Ovary (tissue), 9 donors: ENCODE measurements around the gene AP3S2. TPM values are rescaled to one million over a fixed set of nuclear protein-coding genes. Genes with fewer than 3 reads are reported as not detected.
"Not testable (repeated sequence)": the region's sequence is repeated elsewhere in the genome, so short reads cannot be mapped to it uniquely, and the experiment has no call there.

Source experiments
- DNase-seq, 5 donors: peaks; one replicate each; pipeline ENCODE4 v3.0.0-alpha.2; 2019 to 2020
- H3K27ac ChIP-seq, 2 donors: fragments of 200-600 bp; one replicate each; pipeline versions ENCODE4 v1.5.1 to v1.8.0; 2019 to 2022
- H3K27me3 ChIP-seq: fragments of 200-600 bp; one replicate; pipeline ENCODE4 v1.8.0; 2022
- H3K36me3 ChIP-seq: fragments of 200-600 bp; sonication (generic); one replicate; pipeline ENCODE4 v1.5.1; 2019
- H3K4me1 ChIP-seq: one replicate; pipeline ENCODE4 v1.8.1; 2013; ENCODE audit warnings: mild to moderate bottlenecking, moderate library complexity; ENCODE audit not compliant: insufficient read depth
- H3K4me3 ChIP-seq: fragments of 200-600 bp; sonication (generic); one replicate; pipeline ENCODE4 v1.5.1; 2017
- H3K9me3 ChIP-seq, 2 donors: fragments of 200-600 bp in 1 of 2; sonication (generic) in 1 of 2; one replicate each; pipeline versions ENCODE4 v1.5.1 to v1.8.1; 2013 to 2019; ENCODE audit warnings: mild to moderate bottlenecking in 1 of 2, moderate library complexity in 1 of 2
- EP300 ChIP-seq: sonication (generic); formaldehyde crosslinking; IDR thresholded peaks from one replicate; pipeline ENCODE4 v1.6.1; 2017; ENCODE audit warnings: antibody characterized with exemption
- POLR2A ChIP-seq: fragments of 450-650 bp; IDR thresholded peaks from one replicate; pipeline ENCODE4 v1.6.1; 2017; ENCODE audit warnings: antibody characterized with exemption, mild to moderate bottlenecking, moderate library complexity
- WGBS, 3 donors: extraction: QIAGEN DNeasy Blood & Tissue Kit in 1 of 3; methylation state at CpG; one replicate each; pipeline versions ENCODE4 v1.1.5 to v1.1.7; 2013 to 2017; 5-methylcytosine and 5-hydroxymethylcytosine counted together
- intact Hi-C, 4 donors: fragments of 100-400 bp; cut with DNase I; formaldehyde crosslinking; loops; one replicate each; pipeline versions ENCODE4 v1.11.0 to v1.15.1; 2022 to 2023
- polyA plus RNA-seq, 2 donors: library from polyadenylated mRNA; stranded (reverse); fragments of 200-250 nt in 1 of 2; fragments of 350-450 nt in 1 of 2; fragmentation: Illumina TruSeq in 1 of 2; extraction: RNeasy Lipid Tissue Mini Kit (QIAGEN cat#74804) in 1 of 2; gene quantifications; one replicate each; pipeline ENCODE4 v1.2.3, GENCODE V29; 2013 to 2014
- total RNA-seq, 7 donors: library from RNA; depleted of rRNA in 2 of 7; stranded (reverse); fragments of >200 nt in 2 of 7; fragmentation: NEBNext Ultra II Directional in 3 of 7; extraction: Animal tissue kit (Norgen Biotek cat#: 25700) in 3 of 7; gene quantifications; one replicate each; pipeline versions ENCODE4 v1.1.0 to v1.2.4, GENCODE V29; 2016 to 2023
- TF ChIP-seq, protein P1 (sequence below), 3 donors: fragments of 450-650 bp in 2 of 3; fragments of 200-600 bp in 1 of 3; IDR thresholded peaks; one replicate each; pipeline versions ENCODE4 v1.5.1 to v1.8.0; 2016 to 2022; ENCODE audit warnings: antibody characterized with exemption in 3 of 3, mild to moderate bottlenecking in 1 of 3
- donor health status: DM: no; HTN: no; CAD: no; lungs with moderate emphysema.
- donor health status: DM: no; HTN: no; CAD: no.
- donor health status: Bipolar disorder and iron deficiency.
- donor health status: DM: yes; HTN: yes; CAD: no.
- donor health status: DM: no; HTN: no; CAD: no.
- donor health status: DM: yes; HTN: yes; CAD: no.

The AP3S2 gene
- total and polyA plus RNA-seq, 9 donors: 15.3 to 57.1 (median 30.7) TPM

DNA sequence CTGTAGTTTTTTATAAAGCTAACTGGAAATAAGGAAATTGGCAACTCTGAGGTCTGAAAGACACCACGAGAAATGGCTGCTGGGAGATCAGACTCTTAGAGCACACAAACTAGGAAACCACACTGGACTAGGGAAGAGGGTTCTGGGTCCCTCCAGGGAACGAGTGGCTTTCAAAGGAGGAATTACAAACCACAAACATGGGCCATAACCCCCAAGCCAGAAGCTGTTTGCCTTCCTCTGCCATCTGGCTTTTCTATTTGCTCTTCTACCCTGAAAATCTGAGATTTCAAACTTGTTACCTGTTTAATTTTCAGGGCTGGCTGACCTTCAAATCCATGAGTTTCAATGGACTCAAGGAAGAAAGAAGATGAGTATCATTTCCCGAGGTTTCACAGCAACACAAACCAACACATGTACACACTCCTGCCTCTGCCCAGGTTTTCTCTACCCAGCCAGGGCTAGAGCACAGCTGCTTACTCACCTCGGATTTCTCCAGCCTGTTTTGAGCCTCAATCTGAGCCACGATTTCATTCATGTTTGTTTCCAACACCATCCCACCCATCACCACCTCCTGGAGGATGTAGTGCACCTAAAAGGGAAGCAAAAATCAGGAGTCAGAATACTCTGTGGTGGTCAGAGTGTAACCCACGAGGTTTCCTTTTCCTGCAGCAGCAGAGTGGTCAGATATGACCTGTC lies 56.5 kb downstream of the AP3S2 start:
- no peak overlapping the region for H3K27ac ChIP-seq
- no peaks in the 10 kb centered on the region for H3K4me1 ChIP-seq
- no peaks in the 10 kb centered on the region for H3K9me3 ChIP-seq
- 43 to 63% (median 62%) methylated on average over 6 of the region's 6 CpGs for WGBS, 3 donors
- no peak overlapping the region for H3K4me3 ChIP-seq
- intact Hi-C loops: no loop called here
- no peak for DNase-seq
- H3K36me3 ChIP-seq: no peaks in the 10 kb centered on the region
- H3K27me3 ChIP-seq: no peaks in the 10 kb centered on the region
- no peak for TF ChIP-seq POLR2A

- intact Hi-C loops: no loop called here
Observed at GRCh38 chr15:89836267-89837133, 57.3 kb downstream of the AP3S2 start.

GRCh38 chr15:89835176-89835564 lies 58.6 kb downstream of the AP3S2 start:
- Histone ChIP-seq H3K4me1 (no peaks in the 10 kb centered on the region), H3K27me3 (no peaks in the 10 kb centered on the region), H3K36me3 (no peaks in the 10 kb centered on the region), H3K27ac (no peak overlapping the region), H3K9me3 (no peaks in the 10 kb centered on the region), H3K4me3 (no peak overlapping the region)
- TF ChIP-seq EP300 (no peak), POLR2A (no peak)
- TF ChIP-seq, protein P1, sequence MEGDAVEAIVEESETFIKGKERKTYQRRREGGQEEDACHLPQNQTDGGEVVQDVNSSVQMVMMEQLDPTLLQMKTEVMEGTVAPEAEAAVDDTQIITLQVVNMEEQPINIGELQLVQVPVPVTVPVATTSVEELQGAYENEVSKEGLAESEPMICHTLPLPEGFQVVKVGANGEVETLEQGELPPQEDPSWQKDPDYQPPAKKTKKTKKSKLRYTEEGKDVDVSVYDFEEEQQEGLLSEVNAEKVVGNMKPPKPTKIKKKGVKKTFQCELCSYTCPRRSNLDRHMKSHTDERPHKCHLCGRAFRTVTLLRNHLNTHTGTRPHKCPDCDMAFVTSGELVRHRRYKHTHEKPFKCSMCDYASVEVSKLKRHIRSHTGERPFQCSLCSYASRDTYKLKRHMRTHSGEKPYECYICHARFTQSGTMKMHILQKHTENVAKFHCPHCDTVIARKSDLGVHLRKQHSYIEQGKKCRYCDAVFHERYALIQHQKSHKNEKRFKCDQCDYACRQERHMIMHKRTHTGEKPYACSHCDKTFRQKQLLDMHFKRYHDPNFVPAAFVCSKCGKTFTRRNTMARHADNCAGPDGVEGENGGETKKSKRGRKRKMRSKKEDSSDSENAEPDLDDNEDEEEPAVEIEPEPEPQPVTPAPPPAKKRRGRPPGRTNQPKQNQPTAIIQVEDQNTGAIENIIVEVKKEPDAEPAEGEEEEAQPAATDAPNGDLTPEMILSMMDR (IDR thresholded peaks at IDR 0.05): no peak
- WGBS, 3 donors: 88 to 94% (median 90%) methylated on average over 5 of the region's 5 CpGs
- DNase-seq: no peak
- intact Hi-C loops: no loop called here

More at GRCh38 chr15:89836267-89837133, 57.3 kb downstream of the AP3S2 start:
- no peaks in the 10 kb centered on the region for H3K9me3 ChIP-seq
- no peak for TF ChIP-seq EP300
- TF ChIP-seq, protein P1 (IDR thresholded peaks at IDR 0.05): no peak
- no peak for TF ChIP-seq POLR2A
- no peak overlapping the region for H3K4me3 ChIP-seq
- H3K4me1 ChIP-seq: no peaks in the 10 kb centered on the region
- H3K27ac ChIP-seq: no peak overlapping the region
- no peaks in the 10 kb centered on the region for H3K27me3 ChIP-seq
- WGBS, 3 donors: 39 to 64% (median 43%) methylated on average over 11 of the region's 11 CpGs
- no peaks in the 10 kb centered on the region for H3K36me3 ChIP-seq
- DNase-seq: no peak

GRCh38 chr15:89834465-89835175 lies 59.2 kb downstream of the AP3S2 start:
- DNase-seq, H3K4me1 ChIP-seq, H3K27ac ChIP-seq, H3K4me3 ChIP-seq, intact Hi-C loops, H3K27me3 ChIP-seq, H3K9me3 ChIP-seq, H3K36me3 ChIP-seq: not testable (repeated sequence)
- WGBS, 3 donors: 95 to 96% (median 95%) methylated on average over 9 of the region's 9 CpGs

GRCh38 chr15:89833966-89834365 lies 59.8 kb downstream of the AP3S2 start:
- no peaks in the 10 kb centered on the region for H3K36me3 ChIP-seq
- no peaks in the 10 kb centered on the region for H3K27me3 ChIP-seq
- intact Hi-C loops: no loop called here
- no peak for DNase-seq
- no peak overlapping the region for H3K27ac ChIP-seq
- no peak for TF ChIP-seq POLR2A
- H3K4me1 ChIP-seq: no peaks in the 10 kb centered on the region
- H3K4me3 ChIP-seq: no peak overlapping the region
- 96 to 97% (median 97%) methylated on average over 7 of the region's 7 CpGs for whole genome bisulfite sequencing, 3 donors
- H3K9me3 ChIP-seq: no peaks in the 10 kb centered on the region
